M059J (cell line): ENCODE data around the gene SYT9. TPM values are rescaled to one million over a fixed set of nuclear protein-coding genes. Genes with fewer than 3 reads are reported as not detected.
A peak's percentile ranks its signal among the peaks of the same experiment; 100 is the strongest.
"Not testable (repeated sequence)": the region's sequence is repeated elsewhere in the genome, so short reads cannot be mapped to it uniquely, and the experiment has no call there.

ENCODE experiments used
- DNase-seq: peaks from one replicate; pipeline ENCODE4 v3.0.0-alpha.2; 2012; ENCODE audit warnings: low read depth
- total RNA-seq: library from RNA; depleted of rRNA; stranded (reverse); fragments of >200 nt; shearing (Covaris generic); gene quantifications from 2 replicates; pipeline ENCODE4 v1.2.3, GENCODE V29; 2014

SYT9 gene
- total RNA-seq, 1 experiment from 2014 or later, result 0.59 TPM

DNA sequence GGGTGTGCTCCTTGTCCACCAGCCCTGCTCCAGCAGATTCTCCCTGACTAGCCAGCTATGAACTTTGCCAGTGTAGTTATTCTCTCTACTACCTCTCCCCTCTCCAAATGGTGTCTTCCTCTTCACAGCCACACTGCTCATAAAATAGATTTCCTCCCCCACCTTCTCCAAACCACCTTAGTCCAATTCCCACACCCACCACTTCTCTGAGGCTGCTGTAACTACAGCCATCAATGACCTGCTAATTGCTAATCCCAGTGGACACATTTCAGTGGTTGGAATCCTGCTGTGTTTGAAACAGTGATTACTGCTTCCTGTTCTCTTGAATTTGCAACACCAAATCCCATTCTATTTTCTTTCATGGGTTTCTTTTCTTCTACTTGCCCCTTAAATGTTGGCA is 23.4 kb downstream of the SYT9 start:
- no peak for DNase-seq

DNA sequence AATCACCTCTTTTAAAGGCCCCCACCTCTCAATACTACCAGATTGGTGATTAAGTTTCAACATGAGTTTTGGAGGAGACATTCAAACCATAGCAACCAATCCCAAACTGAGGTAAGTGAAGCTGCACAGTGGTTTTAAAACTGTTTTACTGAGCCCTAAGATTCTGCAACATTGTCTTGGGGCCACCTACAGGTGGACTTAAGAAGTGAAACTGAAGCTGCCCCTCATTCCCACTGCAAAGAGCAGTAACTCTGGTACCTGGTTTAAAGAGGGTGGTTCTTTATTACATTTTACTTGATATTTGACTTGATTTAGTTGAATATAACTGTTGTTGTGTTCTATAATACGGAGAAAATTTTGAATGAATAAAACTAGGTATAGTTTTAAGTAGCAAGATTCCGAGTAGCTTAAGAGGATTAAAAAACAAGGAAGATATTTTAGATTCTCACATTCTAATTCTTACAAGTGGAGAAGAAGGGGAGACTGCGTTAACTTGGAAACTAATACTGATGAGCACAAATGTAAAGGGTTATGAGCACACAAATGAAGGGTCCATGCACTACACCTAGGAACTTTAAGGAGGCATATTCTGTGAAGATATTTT is 26.7 kb downstream of the SYT9 start:
- peak; percentile 24 for DNase-seq

DNA sequence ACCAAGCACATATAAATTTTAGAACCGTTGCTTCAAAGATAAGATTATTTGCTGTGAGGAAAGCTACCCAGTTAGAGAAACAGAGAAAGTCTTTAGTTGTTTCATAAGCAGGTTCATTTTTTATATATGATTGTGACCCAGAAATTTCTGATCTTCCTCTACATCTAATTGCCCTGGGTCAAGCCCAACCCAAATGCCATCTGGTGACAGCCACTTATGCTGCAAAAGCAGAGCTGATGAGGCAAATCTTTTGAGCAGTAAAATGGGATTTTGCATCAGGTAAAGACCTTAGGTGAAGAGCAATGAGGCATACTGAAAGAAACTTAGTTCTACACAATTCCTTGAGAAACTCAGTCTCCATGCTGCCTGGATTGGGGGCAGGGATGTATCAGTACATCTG is 28.0 kb downstream of the SYT9 start:
- no peak for DNase-seq

DNA sequence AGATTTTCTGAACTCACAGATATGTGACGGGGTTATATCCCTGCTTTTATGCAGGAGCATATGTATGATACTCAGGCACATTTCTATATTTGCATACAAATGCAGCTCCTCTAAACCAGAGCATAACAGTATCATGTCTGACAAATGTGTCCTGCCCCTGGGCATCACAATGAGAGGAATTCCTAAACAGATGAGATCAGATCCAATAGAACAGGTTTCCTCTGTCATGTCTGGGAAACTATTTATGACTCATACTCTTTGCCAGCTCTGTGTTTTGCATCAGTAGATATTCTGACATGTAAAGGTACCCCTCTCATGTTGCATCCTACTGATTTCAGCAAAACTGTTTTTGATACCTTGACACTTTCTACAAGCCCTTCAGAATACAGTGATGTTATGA is 29.4 kb downstream of the SYT9 start:
- DNase-seq, result peak; percentile 69

DNA sequence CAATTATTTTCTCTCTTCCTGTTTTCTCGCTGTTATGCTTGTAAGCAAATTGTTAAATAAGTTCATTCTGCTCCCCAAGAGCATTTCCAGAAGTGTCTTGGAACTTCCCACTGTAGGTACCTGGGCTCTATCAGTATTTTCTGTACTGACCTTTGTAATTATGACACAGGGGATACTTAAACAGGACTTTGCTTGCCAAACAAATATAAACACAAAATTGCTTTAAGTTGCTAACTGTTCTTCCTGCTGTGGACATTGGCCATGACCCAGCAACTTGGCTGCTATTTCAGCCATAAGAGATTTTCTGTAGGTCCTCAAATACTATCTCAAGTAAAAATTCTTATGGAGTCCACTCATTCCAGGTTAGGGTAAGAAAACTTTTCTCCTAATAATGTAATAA is 30.1 kb downstream of the SYT9 start:
- no peak for DNase-seq

DNA sequence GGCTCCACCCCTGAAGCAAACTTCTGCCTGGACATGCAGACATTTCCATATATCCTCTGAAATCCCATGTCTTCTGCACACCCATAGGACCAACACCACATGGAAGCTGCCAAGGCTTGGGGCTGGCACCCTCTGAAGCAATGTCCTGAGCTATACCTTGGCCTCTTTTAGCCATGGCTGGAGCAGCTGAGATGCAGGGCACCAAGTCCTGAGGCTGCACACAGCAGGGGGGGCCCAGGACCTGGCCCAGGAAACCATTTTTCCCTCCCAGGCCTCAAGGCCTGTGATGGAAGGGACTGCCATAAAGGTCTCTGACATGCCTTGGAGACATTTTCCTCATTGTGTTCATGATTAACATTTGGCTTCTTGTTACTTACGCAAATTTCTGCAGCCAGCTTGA is 34.5 kb downstream of the SYT9 start:
- no peak for DNase-seq

DNA sequence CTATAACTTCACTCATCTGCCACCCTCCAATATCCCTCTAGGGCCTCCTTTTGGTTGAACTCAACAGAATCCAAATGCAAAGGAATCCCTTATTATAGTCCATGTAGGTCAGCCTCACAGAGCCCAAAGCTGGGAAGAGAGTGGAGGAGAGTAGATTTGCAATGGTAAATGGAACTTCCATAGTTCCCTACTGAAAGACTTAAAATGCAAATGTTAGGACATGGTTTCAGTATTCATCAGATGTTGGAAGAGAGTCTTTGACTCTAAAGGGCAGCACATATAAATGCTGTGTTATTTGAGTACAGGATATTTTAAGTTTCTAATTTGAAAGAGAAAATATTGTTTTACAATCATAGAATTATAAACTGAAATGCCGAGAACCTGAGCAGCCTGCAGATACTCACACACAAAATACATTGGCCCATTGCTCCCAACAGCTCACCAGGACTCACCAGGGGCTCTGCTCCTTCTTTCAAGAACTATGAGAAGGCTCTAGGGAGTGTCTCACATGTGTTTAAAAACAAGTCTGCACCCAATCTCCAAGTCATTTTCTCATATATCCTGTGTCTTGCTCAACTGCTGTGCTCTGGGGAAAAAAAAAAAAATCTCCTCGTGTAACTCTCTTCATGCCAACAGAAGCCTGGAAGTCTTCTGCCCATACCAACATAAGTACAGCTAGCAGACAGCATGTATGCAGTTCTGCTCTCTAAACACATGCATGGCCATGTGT is 39.6 kb downstream of the SYT9 start:
- no peak for DNase-seq

DNA sequence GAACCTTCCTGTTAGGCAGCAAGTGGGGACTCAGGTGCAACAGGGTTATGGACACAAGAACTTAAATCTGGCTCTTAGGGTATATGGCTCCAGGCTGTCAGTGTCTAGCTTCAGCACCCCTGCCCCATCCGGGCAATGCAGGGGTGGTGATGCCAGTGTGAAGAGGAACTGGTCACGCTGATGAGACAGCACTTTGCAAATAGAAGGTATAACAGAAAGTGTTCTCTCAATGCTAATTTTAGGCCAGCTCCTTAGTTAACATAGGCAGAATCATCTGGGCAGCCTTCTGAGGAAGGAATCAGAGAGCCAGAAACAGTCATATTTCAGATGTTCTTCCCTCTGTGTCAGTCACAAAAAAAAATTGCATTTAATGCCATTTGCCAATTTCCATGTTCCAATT is 41.2 kb downstream of the SYT9 start:
- no peak for DNase-seq

DNA sequence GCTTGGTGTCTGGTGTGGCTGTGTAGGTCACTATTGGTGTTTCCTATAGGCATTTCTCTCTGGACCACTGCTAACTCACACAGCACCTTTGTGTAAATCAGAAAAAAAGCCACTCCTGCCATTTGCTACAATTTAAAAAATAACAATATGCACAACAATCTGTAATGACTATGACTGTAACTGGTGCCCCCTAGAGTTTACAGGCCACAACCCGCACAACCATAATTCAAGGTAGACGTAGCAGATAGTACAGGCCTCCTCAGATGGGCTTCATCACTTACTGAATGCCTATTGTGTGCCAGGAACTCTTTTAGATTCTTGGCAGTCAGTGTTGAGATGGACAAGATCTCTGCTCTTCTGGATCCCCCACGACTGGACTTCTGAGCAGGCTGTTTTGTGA is 47.7 kb downstream of the SYT9 start:
- DNase-seq, result no peak

DNA sequence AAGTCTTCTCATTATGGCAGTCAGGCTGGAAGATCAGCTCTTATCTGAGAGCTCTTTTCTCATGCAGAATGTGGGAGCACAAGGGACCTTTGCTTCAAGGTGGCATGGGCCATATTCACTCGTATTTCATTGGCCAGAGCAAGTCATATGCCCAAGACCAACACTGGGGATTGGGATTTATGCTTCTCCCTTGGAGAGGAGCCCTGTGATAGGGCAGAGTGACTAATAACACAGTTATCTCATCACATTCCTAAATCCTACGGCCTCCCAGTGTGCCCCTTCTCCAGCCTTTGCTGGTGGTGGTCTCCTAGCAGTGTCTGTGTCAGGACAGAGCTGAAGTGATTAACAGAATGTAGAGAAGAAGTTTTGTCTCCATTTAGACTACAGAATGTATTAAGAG is 48.6 kb downstream of the SYT9 start:
- DNase-seq, result peak; percentile 9

DNA sequence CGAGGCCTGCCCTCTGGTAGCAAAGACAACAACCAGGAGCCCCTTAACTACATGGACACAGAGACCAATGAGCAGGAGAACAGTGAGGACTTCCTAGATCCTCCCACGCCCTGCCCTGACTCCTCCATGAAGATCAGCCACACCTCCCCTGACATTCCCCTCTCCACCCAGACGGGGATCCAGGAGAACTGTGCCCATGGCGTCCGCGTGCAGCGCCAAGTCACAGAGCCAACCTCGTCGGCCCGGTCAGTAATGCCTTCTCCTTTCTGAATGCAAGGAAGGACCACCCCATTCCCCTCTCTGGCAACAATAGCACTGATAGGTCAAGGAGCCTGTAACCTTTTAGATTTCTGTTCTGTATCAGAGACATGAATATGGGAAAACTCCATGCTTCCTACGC is 51.4 kb downstream of the SYT9 start:
- DNase-seq, result no peak

DNA sequence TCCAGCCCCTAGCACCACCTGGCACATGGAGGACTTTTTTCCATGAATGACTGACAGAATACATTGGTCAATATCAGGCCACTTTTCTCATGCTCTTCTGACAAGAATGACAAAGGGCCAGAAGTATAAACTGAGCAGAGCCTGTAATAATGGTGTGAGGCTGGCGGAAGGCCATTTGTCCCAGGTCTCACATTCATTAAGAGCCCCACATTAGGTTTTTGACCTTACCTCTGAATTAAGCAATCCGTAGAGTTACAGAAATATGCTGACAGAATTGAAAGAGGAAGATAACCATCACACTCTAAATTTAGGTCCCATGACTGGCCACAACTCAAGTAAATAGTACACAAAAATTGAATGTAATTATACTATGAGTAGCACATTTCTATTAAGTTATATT is 55.2 kb downstream of the SYT9 start:
- no peak for DNase-seq

DNA sequence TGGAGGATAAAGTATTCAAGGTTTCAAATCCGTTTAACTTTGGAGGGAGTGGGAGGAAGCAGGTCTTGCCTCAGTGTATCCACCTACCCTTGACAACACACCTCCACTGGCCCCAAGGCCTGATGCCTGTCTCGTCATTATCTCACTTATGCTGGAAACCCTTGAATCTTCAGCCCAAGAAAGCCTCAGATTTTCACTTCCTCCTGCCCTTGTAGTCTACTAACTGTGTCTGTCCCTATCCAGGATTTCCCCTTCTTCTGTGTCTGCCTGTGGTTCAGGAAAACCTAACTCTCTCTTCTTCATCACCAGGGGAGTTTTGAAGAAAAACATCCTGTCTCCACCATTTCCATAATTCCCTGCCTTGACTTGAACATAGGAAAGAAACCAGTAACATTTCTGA is 56.1 kb downstream of the SYT9 start:
- no peak for DNase-seq

DNA sequence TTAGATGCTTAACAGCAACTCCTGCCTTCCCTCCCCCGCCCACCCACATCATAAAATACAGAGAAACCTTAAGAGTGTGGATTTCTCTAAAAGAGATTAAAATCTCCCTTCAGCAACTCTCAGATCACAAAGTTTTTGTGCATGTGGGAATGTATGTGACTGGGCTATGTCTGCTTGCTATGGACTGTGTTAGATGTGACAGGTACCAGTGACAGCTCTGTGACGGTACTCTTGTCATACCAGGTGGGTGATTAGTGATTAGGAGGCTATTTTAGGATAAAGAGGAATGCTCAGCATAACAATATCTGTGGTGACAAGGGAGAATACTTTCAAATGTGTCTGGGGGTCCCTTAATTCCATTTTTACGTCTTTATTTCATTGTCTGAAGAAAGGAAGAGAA is 60.2 kb downstream of the SYT9 start:
- DNase-seq, result no peak

DNA sequence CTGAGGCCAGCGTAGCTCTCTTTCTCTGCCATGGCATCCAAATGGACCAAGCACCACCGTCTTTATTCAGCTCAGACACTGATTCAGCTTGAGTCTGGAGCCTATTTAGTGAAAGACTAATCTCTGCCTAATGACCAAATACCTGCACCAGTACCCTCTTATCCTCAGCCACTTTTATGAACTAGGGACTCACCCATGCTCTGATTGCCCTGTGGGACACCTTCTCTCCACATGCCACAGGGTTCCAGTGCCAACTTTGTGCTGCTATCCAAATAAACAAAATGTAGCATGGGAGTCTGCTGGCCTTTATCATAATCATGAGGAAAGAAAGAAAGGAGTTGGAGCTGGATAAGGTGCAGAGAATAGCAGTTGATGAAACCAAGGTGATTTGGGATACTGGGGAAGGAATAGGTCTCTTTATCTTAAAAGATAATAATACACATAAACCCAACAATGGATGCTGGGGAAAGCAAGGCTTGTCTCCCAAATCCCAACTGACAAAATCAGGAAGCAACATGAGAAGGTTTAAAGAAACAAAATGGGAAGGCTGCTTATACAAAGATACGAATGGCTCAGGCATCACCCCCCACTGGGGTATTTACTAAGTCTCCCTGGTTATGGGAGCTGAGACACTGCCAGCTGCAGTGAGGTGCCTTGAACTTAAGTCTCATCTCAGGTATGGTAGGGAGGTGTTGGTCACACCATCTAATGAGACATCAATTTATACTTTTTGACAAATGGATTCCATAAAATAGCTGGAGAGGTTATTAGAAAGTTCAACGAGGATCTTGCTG is 63.3 kb downstream of the SYT9 start:
- DNase-seq, result no peak

DNA sequence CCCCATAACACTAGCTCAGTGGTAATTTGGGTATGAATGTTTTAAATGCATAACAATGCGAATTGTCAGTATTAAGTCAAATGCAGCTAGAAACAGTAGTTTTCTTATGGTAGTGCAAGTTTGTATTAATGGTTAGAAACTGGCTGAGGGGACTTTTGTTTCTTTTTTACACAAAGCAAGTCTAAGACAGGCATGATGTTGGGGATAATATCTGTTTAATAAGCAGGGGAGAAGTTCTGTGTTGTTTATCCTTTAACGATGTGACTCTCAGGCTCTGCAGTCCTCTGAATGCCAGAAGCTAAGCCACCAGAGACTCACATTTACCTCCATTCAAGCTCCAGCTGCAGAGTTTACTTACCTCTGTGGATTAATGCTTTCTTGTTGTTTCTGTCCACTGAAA is 67.8 kb downstream of the SYT9 start:
- DNase-seq, result no peak

DNA sequence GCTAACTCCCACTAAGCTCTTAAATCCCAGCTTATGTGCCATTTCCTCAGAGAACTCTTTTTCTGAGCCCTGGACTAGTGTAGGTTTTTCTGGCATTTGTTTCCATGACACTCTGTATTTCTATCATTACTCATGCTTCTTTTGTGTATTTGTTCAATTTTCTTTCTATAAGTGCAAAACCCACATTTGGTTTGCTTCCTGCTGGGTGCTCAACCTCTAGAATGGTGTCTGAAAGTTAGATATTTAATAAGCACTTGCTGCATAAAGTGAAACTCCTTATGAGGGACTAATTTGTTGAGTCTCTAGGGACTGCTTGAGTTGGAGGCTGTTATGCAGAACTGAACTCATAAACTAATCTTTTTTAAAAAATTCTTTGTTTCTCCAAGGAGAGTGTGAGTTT is 68.6 kb downstream of the SYT9 start:
- no peak for DNase-seq

DNA sequence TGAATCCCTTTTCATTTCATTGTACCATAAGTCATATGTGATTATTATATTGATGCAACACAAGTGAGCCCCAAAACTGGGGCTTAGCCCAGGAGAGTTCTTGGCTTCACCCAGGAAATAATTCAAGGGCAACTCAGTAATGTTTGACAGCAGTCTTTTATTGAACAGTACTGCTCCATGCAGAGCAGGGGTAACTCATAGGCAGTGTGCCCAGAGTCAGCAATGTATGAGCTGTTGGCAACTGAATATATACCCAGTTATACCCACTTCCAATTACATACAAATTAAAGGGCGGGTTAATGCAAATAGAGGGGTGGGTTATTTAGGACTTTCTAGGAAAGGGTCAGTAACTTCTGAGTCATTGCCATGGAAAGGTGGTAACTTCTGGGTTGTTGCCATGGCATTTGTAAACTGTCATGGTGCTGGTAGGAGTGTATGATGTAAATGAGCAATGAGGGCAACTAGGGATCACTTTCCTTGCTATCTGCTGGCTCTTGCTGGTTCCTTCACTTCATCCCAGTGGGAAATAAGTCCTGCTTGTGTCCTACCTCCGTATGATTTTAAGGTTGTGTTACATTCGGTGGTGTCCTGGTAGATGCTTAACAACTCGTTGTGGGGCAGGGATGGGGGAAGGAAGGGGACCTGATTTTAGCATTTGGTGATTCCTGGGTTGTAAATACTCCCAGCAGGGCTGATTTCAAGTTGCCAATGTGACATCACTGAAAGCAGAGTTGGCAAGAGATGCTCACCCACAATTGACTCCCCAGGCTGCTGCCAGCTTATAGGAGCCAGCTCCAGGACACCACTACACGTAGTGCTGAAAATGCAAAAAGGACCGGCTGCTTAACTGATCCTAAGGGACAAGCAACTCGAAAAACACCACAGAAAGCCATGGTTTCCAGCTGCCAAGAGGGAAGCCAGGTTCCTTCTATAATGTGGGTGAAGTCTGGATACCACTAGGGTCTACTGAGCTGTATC is 70.1 kb downstream of the SYT9 start:
- DNase-seq, result no peak

DNA sequence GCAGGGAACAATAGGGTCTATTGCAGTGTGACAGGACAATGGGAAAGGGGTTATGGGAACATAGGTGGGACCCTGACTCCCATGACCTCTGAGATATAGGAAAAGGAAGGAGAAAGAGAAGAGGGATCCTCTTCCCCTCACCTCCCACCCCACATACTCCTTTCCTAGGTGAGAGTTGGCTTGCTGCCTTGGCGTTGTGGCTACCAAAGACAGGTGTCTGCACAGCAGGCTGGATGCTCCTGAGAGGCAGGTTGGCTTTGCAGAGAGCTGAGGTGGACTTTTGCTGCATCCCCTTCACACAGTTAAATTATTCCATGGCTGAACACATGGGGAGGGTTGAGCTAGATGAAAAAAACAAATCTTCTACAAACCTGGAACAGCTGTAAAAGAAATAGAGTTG is 80.7 kb downstream of the SYT9 start:
- DNase-seq, result no peak

DNA sequence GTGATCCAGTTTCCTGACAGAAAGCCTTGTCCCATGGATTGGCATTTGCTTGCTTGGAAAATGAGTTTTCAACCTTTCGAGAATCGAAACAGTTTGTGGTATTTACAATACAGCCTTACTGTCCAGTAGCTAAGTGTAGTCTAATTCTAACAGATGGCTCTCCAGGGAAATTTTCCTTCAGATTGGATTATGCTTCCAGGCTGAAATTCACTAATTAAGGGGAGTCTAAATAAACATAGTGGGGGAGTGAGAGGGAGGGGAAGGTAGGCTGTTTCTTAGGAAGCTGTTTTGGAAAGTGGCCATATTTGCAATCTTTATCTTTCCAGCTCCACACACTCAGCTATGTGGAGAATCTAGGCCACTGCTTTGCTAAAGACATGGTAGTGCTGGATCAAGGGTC is 81.3 kb downstream of the SYT9 start:
- DNase-seq, result no peak

DNA sequence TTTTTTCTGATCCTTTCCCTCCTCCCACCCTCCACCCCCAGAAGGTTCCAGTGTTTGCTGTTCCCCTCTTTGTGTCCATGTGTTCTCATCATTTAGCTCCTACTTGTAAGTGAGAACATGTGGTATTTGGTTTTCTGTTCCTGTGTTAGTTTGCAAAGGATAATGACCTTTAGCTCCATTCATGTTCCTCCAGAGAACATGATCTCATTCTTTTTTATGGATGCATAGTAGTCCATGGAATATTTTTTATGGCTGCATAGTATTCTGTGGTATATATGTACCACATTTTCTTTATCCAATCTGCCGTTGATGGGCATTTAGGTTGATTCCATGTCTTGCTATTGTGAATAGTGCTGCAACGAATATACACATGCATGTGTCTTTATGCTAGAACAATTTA is 83.7 kb downstream of the SYT9 start:
- not testable (repeated sequence) for DNase-seq

DNA sequence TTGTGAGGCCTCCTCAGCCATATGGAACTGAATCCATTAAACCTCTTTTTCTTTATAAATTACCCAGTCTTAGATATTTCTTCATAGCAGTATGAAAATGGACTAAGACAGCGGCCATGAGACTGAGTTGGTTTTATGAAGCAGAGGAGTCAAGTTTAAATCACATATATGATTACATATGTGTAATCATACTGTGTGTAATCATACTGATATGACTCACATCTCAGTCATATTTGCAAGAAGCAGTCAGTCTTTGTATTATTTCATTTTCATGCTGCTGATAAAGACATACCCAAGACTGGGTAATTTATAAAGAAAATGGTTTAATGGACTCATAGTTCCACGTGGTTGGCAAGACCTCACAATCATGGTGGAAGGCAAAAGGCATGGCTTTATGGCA is 89.8 kb downstream of the SYT9 start:
- DNase-seq, result no peak
